GM21381 (cell line): ENCODE results near the gene ZFC3H1.

Source experiments
- ATAC-seq: cut with Tn5 transposase; IDR thresholded peaks from one replicate; pipeline ENCODE4 v1.9.1; 2021; ENCODE audit warnings: mild to moderate bottlenecking, moderate library complexity; ENCODE audit not compliant: unreplicated experiment

The ZFC3H1 gene

GRCh38 chr12:71641390-71641789 lies 22.3 kb downstream of the ZFC3H1 start:
- no peak for ATAC-seq

GRCh38 chr12:71640316-71640715 lies 23.3 kb downstream of the ZFC3H1 start:
- ATAC-seq = no peak

- ATAC-seq = no peak
These were observed 24.3 kb downstream of the ZFC3H1 start for GRCh38 chr12:71639341-71639760.

- ATAC-seq = no peak
These were observed 25.1 kb downstream of the ZFC3H1 start for GRCh38 chr12:71638499-71638898.

GRCh38 chr12:71636704-71637115 lies 26.9 kb downstream of the ZFC3H1 start:
- ATAC-seq = no peak

- no peak for ATAC-seq
These were observed 36.1 kb downstream of the ZFC3H1 start for GRCh38 chr12:71627438-71628002.

GRCh38 chr12:71626768-71627167 lies 36.9 kb downstream of the ZFC3H1 start:
- no peak for ATAC-seq

- no peak for ATAC-seq
These were observed 37.5 kb downstream of the ZFC3H1 start for GRCh38 chr12:71626098-71626497.

- ATAC-seq = no peak
These were observed 38.2 kb downstream of the ZFC3H1 start for GRCh38 chr12:71625476-71625875.

- no peak for ATAC-seq
These were observed 41.7 kb downstream of the ZFC3H1 start for GRCh38 chr12:71621938-71622337.

GRCh38 chr12:71610031-71610795 lies 53.4 kb downstream of the ZFC3H1 start:
- no peak for ATAC-seq

GRCh38 chr12:71607494-71608330 lies 55.9 kb downstream of the ZFC3H1 start:
- ATAC-seq = no peak

- no peak for ATAC-seq
These were observed 58.6 kb downstream of the ZFC3H1 start for GRCh38 chr12:71605039-71605438.

GRCh38 chr12:71602761-71603577 lies 60.7 kb downstream of the ZFC3H1 start:
- no peak for ATAC-seq

- ATAC-seq = no peak
These were observed 62.1 kb downstream of the ZFC3H1 start for GRCh38 chr12:71601546-71601945.

GRCh38 chr12:71599210-71599609 lies 64.4 kb downstream of the ZFC3H1 start:
- no peak for ATAC-seq

- ATAC-seq = no peak
These were observed 69.3 kb downstream of the ZFC3H1 start for GRCh38 chr12:71594214-71594948.

GRCh38 chr12:71592841-71593240 lies 70.8 kb downstream of the ZFC3H1 start:
- ATAC-seq = no peak

- no peak for ATAC-seq
These were observed 72.0 kb downstream of the ZFC3H1 start for GRCh38 chr12:71591601-71592000.

- ATAC-seq = no peak
These were observed 74.2 kb downstream of the ZFC3H1 start for GRCh38 chr12:71589478-71589881.
